Measurements from ENCODE around the gene FBN3.

Gene FBN3

GRCh38 chr19:8097198-8097597, 52.2 kb downstream of the FBN3 start:
- POLR2A ChIA-PET (ENCODE audit: low non-redundant PET), result no interaction called here
- TF ChIP-seq, protein P1, sequence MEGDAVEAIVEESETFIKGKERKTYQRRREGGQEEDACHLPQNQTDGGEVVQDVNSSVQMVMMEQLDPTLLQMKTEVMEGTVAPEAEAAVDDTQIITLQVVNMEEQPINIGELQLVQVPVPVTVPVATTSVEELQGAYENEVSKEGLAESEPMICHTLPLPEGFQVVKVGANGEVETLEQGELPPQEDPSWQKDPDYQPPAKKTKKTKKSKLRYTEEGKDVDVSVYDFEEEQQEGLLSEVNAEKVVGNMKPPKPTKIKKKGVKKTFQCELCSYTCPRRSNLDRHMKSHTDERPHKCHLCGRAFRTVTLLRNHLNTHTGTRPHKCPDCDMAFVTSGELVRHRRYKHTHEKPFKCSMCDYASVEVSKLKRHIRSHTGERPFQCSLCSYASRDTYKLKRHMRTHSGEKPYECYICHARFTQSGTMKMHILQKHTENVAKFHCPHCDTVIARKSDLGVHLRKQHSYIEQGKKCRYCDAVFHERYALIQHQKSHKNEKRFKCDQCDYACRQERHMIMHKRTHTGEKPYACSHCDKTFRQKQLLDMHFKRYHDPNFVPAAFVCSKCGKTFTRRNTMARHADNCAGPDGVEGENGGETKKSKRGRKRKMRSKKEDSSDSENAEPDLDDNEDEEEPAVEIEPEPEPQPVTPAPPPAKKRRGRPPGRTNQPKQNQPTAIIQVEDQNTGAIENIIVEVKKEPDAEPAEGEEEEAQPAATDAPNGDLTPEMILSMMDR (conservative IDR thresholded peaks at IDR 0.05; ENCODE audit: low read depth), result no peak
- CTCF ChIA-PET, result no interaction called here
- no peak for DNase-seq (ENCODE audit: low spot score)
- no peak overlapping the region for H3K27ac ChIP-seq

GRCh38 chr19:8096071-8096470, 53.3 kb downstream of the FBN3 start:
- ChIA-PET CTCF (no interaction called here), POLR2A (ENCODE audit: low non-redundant PET) (no interaction called here)
- no peak for DNase-seq (ENCODE audit: low spot score)
- no peak overlapping the region for H3K27ac ChIP-seq
- TF ChIP-seq, protein P1 (conservative IDR thresholded peaks at IDR 0.05; ENCODE audit: low read depth), result no peak

DNA sequence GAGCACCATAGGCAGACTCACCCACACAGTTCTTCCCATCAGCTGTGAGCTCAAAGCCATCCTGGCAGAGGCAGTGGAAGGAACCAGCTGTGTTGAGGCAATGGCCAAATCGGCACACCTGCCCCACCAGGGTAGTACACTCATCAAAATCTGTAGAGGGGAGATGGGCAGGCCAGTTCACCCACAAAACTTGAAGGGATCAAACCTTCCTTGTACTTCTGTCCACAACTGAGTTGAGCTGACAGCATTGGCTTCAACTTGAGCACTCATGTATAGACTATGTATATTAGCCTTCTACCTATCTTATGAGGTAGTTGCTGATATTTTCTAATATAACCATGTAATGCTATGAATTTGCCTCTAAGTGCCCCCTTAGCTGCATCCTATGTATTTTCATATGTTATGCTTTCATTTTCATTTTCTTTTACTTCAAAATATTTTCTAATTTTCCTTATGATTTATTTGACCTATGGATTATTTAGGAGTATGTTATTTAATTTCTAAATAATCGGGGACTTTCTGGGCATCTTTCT, 54.0 kb downstream of the FBN3 start:
- H3K27ac ChIP-seq, result no peak overlapping the region
- ChIA-PET POLR2A (ENCODE audit: low non-redundant PET) (interaction anchor here (0.5 kb wide), 1 partner anchor 54 kb away, joined by 5 read pairs; the partner anchor contains the start of gene FBN3), CTCF (no interaction called here)
- TF ChIP-seq, protein P1 (conservative IDR thresholded peaks at IDR 0.05; ENCODE audit: low read depth), result no peak
- no peak for DNase-seq (ENCODE audit: low spot score)

GRCh38 chr19:8094336-8094735, 55.1 kb downstream of the FBN3 start:
- TF ChIP-seq, protein P1 (conservative IDR thresholded peaks at IDR 0.05; ENCODE audit: low read depth), result no peak
- no peak overlapping the region for H3K27ac ChIP-seq
- DNase-seq (ENCODE audit: low spot score), result no peak
- POLR2A ChIA-PET (ENCODE audit: low non-redundant PET), result no interaction called here
- CTCF ChIA-PET, result no interaction called here

GRCh38 chr19:8093740-8094139, 55.7 kb downstream of the FBN3 start:
- POLR2A ChIA-PET (ENCODE audit: low non-redundant PET), result no interaction called here
- TF ChIP-seq, protein P1 (conservative IDR thresholded peaks at IDR 0.05; ENCODE audit: low read depth), result no peak
- CTCF ChIA-PET, result no interaction called here
- DNase-seq (ENCODE audit: low spot score), result no peak
- H3K27ac ChIP-seq, result no peak overlapping the region

- TF ChIP-seq, protein P1 (conservative IDR thresholded peaks at IDR 0.05; ENCODE audit: low read depth), result no peak
- ChIA-PET POLR2A (ENCODE audit: low non-redundant PET) (interaction anchor here (0.5 kb wide), 1 partner anchor 333 kb away, joined by 4 read pairs; no protein-coding TSS in a partner anchor), CTCF (no interaction called here)
- no peak overlapping the region for H3K27ac ChIP-seq
- DNase-seq (ENCODE audit: low spot score), result no peak
Observed at GRCh38 chr19:8090950-8091349, 58.4 kb downstream of the FBN3 start.
